K562 (cell line): ENCODE measurements around the gene NAGS. TPM values are rescaled to one million over a fixed set of nuclear protein-coding genes. Genes with fewer than 3 reads are reported as not detected.

Experiments
- ATAC-seq: fragments of 200-7000 bp; cut with Tn5 transposase; 3 replicates; pipeline ENCODE4 v1.9.1; 2020; ENCODE audit warnings: moderate library complexity
- BruUV-seq: library from RNA; stranded (reverse); fragments of 400-500 nt; replicated peaks from 2 replicates; lab custom pipeline; 2021; lab: Mats Ljungman, UMichigan
- CTCF ChIA-PET: fragments of 300-600 bp; formaldehyde crosslinking; extraction: SDS; loops from one replicate; lab custom pipeline; 2021; ENCODE audit warnings: low intra/inter-chr PET ratio; lab: Yijun Ruan, JAX
- POLR2A ChIA-PET: fragments of 300-600, 350-650 bp; sonication (Branson Sonifier 250); formaldehyde crosslinking; extraction: SDS; loops from one replicate; lab custom pipeline; 2021; ENCODE audit warnings: antibody characterized with exemption, inconsistent platforms; lab: Yijun Ruan, JAX
- DNase-seq, 4 experiments: peaks; one replicate each; pipeline versions ENCODE4 v3.0.0 to v3.0.0-alpha.2; 2011 to 2018; ENCODE audit warnings: low spot score in 3 of 4, mixed read lengths in 3 of 4; ENCODE audit errors: extremely low read depth in 1 of 4
- FAIRE-seq: peaks from 2 replicates; lab custom pipeline; 2011; peaks lifted over from hg19 to GRCh38; lab: Jason Lieb, UNC
- H2AFZ ChIP-seq: 2 replicates; pipeline ENCODE4 v1.6.0; 2011; ENCODE audit warnings: low read depth, low read length, control low read depth, inconsistent platforms
- H3K27ac ChIP-seq: fragments of 200-600 bp; 3 replicates; pipeline ENCODE4 v1.8.0; 2011; ENCODE audit warnings: low read depth, mild to moderate bottlenecking, control low read depth, inconsistent platforms, low read length, moderate library complexity, mixed read lengths; ENCODE audit errors: extremely low read depth
- H3K27me3 ChIP-seq, 2 experiments: fragments of 300-600 bp in 1 of 2; 2 replicates in 1 of 2; 3 replicates in 1 of 2; pipeline versions ENCODE4 v1.6.0 to v1.8.0; 2011; ENCODE audit warnings: inconsistent platforms in 2 of 2, low read length in 2 of 2, mild to moderate bottlenecking in 1 of 2, mixed read lengths in 1 of 2, moderate library complexity in 1 of 2; ENCODE audit not compliant: control insufficient read depth in 2 of 2, insufficient read depth in 2 of 2
- H3K36me3 ChIP-seq: fragments of 300-600 bp; 3 replicates; pipeline ENCODE4 v1.8.0; 2011; ENCODE audit warnings: mild to moderate bottlenecking, low read length, inconsistent platforms; ENCODE audit not compliant: control insufficient read depth, insufficient read depth
- H3K4me1 ChIP-seq, 2 experiments: fragments of 200-600 bp in 1 of 2; replicated peaks in 1 of 2; 2 replicates in 1 of 2; 3 replicates in 1 of 2; pipeline versions ENCODE4 v1.5.1 to v1.8.0; 2011; ENCODE audit warnings: inconsistent platforms in 2 of 2, low read length in 2 of 2, mild to moderate bottlenecking in 1 of 2, mixed read lengths in 1 of 2, moderate library complexity in 1 of 2; ENCODE audit not compliant: control insufficient read depth in 2 of 2, insufficient read depth in 2 of 2
- H3K4me2 ChIP-seq: 2 replicates; pipeline ENCODE4 v1.6.1; 2011; ENCODE audit warnings: low read length, control low read depth, inconsistent platforms, mixed read lengths; ENCODE audit not compliant: insufficient read depth
- H3K4me3 ChIP-seq: fragments of 200-600 bp; sonication (generic), shearing (Covaris generic); 2 replicates; pipeline ENCODE4 v1.5.1; 2016; ENCODE audit warnings: control low read depth, inconsistent platforms
- H3K79me2 ChIP-seq: fragments of 200-600 bp; 3 replicates; pipeline ENCODE4 v1.8.0; 2011; ENCODE audit warnings: low read length, inconsistent platforms; ENCODE audit not compliant: control insufficient read depth, insufficient read depth
- H3K9ac ChIP-seq, 2 experiments: 2 replicates each; pipeline versions ENCODE4 v1.6.0 to v1.6.1; 2011; ENCODE audit warnings: low read depth in 2 of 2, low read length in 2 of 2, control low read depth in 1 of 2, inconsistent platforms in 1 of 2, mild to moderate bottlenecking in 1 of 2, mixed read lengths in 1 of 2; ENCODE audit not compliant: insufficient read depth in 1 of 2
- H3K9me1 ChIP-seq: one replicate; pipeline ENCODE4 v1.6.0; 2011; ENCODE audit warnings: inconsistent platforms, mild to moderate bottlenecking, low read length, moderate library complexity; ENCODE audit not compliant: control insufficient read depth, insufficient read depth
- H3K9me3 ChIP-seq: replicated peaks from 2 replicates; pipeline ENCODE4 v1.5.1; 2011; ENCODE audit warnings: low read depth, low read length, inconsistent platforms; ENCODE audit not compliant: control insufficient read depth, insufficient read depth
- H4K20me1 ChIP-seq: replicated peaks from 2 replicates; pipeline ENCODE4 v1.6.1; 2011; ENCODE audit warnings: low read length, inconsistent platforms, mixed read lengths; ENCODE audit not compliant: control insufficient read depth, insufficient read depth
- ADNP ChIP-seq: fragments of 200-800 bp; sonication (Bioruptor generic); IDR thresholded peaks from 2 replicates; pipeline ENCODE4 v1.6.1; 2016; ENCODE audit warnings: missing genetic modification characterization, missing compliant biosample characterization
- CEBPG ChIP-seq, 3 experiments: fragments of 200-800 bp in 1 of 3; sonication (Bioruptor generic) in 1 of 3; sonication (generic) in 1 of 3; formaldehyde crosslinking in 1 of 3; IDR thresholded peaks in 2 of 3; conservative IDR thresholded peaks in 1 of 3; 2 replicates each; pipeline versions ENCODE4 v1.6.1 to v1.8.0; 2016 to 2022; ENCODE audit warnings: missing compliant biosample characterization in 2 of 3, missing genetic modification characterization in 2 of 3, mild to moderate bottlenecking in 1 of 3, missing genetic modification reagents in 1 of 3
- CHD4 ChIP-seq: fragments of 200-600 bp; sonication (generic); IDR thresholded peaks from 3 replicates; pipeline ENCODE4 v1.6.1; 2012; ENCODE audit warnings: low read depth, mild to moderate bottlenecking, mixed read lengths, low read length, inconsistent platforms; ENCODE audit not compliant: insufficient read depth, insufficient replicate concordance, poor library complexity, severe bottlenecking
- HDAC2 ChIP-seq: fragments of 450-650 bp; IDR thresholded peaks from 2 replicates; pipeline ENCODE4 v1.6.1; 2016; ENCODE audit warnings: mild to moderate bottlenecking
- WGBS: fragments of 100-300 bp; shearing (Covaris generic); methylation state at CpG from one replicate; pipeline ENCODE4 v1.1.6; 2016; ENCODE audit warnings: low coverage, mixed read lengths; ENCODE audit not compliant: insufficient coverage; ENCODE audit errors: missing lambda C conversion rate; 5-methylcytosine and 5-hydroxymethylcytosine counted together
- in situ Hi-C: fragments of 300-500 bp; cut with MboI; formaldehyde crosslinking; loops from 4 replicates; pipeline ENCODE4 v1.15.0; 2018; ENCODE audit warnings: inconsistent platforms, mixed read lengths
- intact Hi-C: fragments of 100-400 bp; cut with micrococcal nuclease; formaldehyde crosslinking; loops from 2 replicates; pipeline ENCODE4 v1.14.2; 2022
- polyA plus RNA-seq, 8 experiments: library from polyadenylated mRNA; depleted of rRNA in 4 of 8; stranded (reverse) in 5 of 8; unstranded in 3 of 8; fragments of >200 nt; fragmentation: Nextera tagmentation in 2 of 8; fragmentation: Illumina TruSeq in 1 of 8; extraction: Ambion mirVana in 2 of 8; extraction: Trizol in 1 of 8; gene quantifications; 2 replicates each; pipeline versions ENCODE4 v1.2.1 to v1.2.3, GENCODE V29; 2011 to 2014; ENCODE audit warnings: inconsistent platforms in 1 of 8, missing spikeins in 1 of 8
- total RNA-seq, 7 experiments: library from RNA; depleted of rRNA in 6 of 7; stranded (reverse); fragments of >200 nt in 6 of 7; fragmentation: Illumina TruSeq in 2 of 7; extraction: Trizol in 2 of 7; gene quantifications; 2 replicates each; pipeline versions ENCODE4 v1.2.1 to v1.2.3, GENCODE V29; 2011 to 2021; ENCODE audit warnings: low replicate concordance in 1 of 7
- TF ChIP-seq, protein P1 (sequence below): sonication (generic); formaldehyde crosslinking; IDR thresholded peaks from 2 replicates; pipeline ENCODE4 v1.8.0; 2022; ENCODE audit warnings: mild to moderate bottlenecking, low read depth, missing genetic modification reagents
- TF ChIP-seq, protein P2 (sequence below): sonication (generic); formaldehyde crosslinking; IDR thresholded peaks from 2 replicates; pipeline ENCODE4 v1.8.0; 2023; ENCODE audit warnings: missing genetic modification reagents, mild to moderate bottlenecking, borderline replicate concordance
- TF ChIP-seq, protein P3 (sequence below): sonication (generic); formaldehyde crosslinking; IDR thresholded peaks from 2 replicates; pipeline ENCODE4 v1.8.1; 2023; ENCODE audit warnings: missing genetic modification reagents, mild to moderate bottlenecking, borderline replicate concordance

Gene NAGS
- total and polyA plus RNA-seq, 9 of the 15 experiments (the other 6 are each of a cell fraction or from before 2014, with no cell fraction given) = not detected

DNA sequence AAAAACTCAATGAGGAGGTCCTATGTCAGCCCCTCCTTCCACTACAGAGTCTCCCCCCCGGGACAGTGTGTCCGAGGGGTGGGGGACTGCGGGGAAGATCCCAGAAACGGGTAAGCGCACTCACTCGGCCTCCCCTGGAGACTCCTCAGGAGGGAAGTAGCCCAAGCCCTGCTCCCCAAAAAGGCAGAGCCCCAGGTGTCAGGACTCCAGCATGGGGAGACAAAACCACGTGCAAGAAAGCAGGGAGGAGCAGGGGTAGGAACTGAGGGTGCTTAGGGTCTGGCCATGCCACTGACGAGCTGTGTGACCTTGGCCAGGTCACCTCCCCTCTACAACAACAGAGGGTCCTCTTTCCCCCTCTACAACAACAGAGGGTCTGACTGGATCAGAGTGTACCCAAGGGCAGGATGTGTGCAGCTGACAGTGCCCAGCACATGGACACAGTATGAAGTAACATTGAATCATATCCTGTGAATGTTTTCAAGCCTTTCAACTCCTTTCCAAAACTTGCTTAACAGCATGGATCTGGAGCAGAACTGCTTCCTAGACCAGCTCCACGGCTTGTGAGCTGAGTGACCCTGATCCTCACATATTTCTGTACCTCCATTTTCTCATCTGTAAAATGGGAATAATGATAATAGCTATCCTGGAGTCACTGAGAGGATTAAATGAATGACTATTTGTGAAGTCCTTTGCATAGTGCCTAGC lies 2.1 kb upstream of the NAGS start:
- intact Hi-C loops (no loop called here), in situ Hi-C loops (no loop called here)
- H3K36me3 ChIP-seq = no peaks in the 10 kb centered on the region
- DNase-seq = no peak
- H3K4me1 ChIP-seq = peaks cover 9 to 32% of the 10 kb centered on the region in 2 experiments
- POLR2A ChIA-PET = interaction anchor here (1.1 to 1.2 kb wide), 2 partner anchors 49 to 64 kb away, joined by 3 to 6 read pairs; partner anchors contain the start of genes LSM12 and PYY
- H4K20me1 ChIP-seq = peaks cover 3% of the 10 kb centered on the region; the same call in 1 of the 2 replicates
- no peak overlapping the region for H3K27ac ChIP-seq
- BruUV-seq = no TSS peak
- no peaks in the 10 kb centered on the region; a peak in 1 of 5 replicates for H3K27me3 ChIP-seq
- no peak overlapping the region for H3K4me3 ChIP-seq
- H2AFZ ChIP-seq = no peak overlapping the region
- 54% methylated on average over 9 of the region's 9 CpGs for WGBS
- no peak for ATAC-seq
- CTCF ChIA-PET = no interaction called here
- H3K9ac ChIP-seq = 0 out of 4 replicates have a peak overlapping the region, but pooled peaks of 1 of the 2 experiments have one; percentile 63
- no peak overlapping the region for H3K4me2 ChIP-seq
- H3K9me1 ChIP-seq = no peaks in the 10 kb centered on the region
- no peaks in the 10 kb centered on the region for H3K79me2 ChIP-seq
- FAIRE-seq = no peak
- no peaks in the 10 kb centered on the region for H3K9me3 ChIP-seq
- TF ChIP-seq CHD4 (peak; percentile 74), ADNP (tag) (peak; percentile 86), HDAC2 (peak; percentile 65; the same call in 1 of the 2 replicates), CEBPG (CRISPR knock-in tag; IDR thresholded peaks at IDR 0.05) (peak; percentile 32; the same call in 1 of the 2 replicates), CEBPG (tag; conservative IDR thresholded peaks at IDR 0.05 in 1 of 2, IDR thresholded peaks at IDR 0.05 in 1 of 2) (peak in 1 of 2 experiments; percentile 49; a peak in 1 of 4 replicates)
- TF ChIP-seq, protein P1, sequence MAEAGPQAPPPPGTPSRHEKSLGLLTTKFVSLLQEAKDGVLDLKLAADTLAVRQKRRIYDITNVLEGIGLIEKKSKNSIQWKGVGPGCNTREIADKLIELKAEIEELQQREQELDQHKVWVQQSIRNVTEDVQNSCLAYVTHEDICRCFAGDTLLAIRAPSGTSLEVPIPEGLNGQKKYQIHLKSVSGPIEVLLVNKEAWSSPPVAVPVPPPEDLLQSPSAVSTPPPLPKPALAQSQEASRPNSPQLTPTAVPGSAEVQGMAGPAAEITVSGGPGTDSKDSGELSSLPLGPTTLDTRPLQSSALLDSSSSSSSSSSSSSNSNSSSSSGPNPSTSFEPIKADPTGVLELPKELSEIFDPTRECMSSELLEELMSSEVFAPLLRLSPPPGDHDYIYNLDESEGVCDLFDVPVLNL (CRISPR knock-in tag) = no peak
- TF ChIP-seq, protein P2, sequence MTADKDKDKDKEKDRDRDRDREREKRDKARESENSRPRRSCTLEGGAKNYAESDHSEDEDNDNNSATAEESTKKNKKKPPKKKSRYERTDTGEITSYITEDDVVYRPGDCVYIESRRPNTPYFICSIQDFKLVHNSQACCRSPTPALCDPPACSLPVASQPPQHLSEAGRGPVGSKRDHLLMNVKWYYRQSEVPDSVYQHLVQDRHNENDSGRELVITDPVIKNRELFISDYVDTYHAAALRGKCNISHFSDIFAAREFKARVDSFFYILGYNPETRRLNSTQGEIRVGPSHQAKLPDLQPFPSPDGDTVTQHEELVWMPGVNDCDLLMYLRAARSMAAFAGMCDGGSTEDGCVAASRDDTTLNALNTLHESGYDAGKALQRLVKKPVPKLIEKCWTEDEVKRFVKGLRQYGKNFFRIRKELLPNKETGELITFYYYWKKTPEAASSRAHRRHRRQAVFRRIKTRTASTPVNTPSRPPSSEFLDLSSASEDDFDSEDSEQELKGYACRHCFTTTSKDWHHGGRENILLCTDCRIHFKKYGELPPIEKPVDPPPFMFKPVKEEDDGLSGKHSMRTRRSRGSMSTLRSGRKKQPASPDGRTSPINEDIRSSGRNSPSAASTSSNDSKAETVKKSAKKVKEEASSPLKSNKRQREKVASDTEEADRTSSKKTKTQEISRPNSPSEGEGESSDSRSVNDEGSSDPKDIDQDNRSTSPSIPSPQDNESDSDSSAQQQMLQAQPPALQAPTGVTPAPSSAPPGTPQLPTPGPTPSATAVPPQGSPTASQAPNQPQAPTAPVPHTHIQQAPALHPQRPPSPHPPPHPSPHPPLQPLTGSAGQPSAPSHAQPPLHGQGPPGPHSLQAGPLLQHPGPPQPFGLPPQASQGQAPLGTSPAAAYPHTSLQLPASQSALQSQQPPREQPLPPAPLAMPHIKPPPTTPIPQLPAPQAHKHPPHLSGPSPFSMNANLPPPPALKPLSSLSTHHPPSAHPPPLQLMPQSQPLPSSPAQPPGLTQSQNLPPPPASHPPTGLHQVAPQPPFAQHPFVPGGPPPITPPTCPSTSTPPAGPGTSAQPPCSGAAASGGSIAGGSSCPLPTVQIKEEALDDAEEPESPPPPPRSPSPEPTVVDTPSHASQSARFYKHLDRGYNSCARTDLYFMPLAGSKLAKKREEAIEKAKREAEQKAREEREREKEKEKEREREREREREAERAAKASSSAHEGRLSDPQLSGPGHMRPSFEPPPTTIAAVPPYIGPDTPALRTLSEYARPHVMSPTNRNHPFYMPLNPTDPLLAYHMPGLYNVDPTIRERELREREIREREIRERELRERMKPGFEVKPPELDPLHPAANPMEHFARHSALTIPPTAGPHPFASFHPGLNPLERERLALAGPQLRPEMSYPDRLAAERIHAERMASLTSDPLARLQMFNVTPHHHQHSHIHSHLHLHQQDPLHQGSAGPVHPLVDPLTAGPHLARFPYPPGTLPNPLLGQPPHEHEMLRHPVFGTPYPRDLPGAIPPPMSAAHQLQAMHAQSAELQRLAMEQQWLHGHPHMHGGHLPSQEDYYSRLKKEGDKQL (CRISPR knock-in tag) = no peak
- TF ChIP-seq, protein P3, sequence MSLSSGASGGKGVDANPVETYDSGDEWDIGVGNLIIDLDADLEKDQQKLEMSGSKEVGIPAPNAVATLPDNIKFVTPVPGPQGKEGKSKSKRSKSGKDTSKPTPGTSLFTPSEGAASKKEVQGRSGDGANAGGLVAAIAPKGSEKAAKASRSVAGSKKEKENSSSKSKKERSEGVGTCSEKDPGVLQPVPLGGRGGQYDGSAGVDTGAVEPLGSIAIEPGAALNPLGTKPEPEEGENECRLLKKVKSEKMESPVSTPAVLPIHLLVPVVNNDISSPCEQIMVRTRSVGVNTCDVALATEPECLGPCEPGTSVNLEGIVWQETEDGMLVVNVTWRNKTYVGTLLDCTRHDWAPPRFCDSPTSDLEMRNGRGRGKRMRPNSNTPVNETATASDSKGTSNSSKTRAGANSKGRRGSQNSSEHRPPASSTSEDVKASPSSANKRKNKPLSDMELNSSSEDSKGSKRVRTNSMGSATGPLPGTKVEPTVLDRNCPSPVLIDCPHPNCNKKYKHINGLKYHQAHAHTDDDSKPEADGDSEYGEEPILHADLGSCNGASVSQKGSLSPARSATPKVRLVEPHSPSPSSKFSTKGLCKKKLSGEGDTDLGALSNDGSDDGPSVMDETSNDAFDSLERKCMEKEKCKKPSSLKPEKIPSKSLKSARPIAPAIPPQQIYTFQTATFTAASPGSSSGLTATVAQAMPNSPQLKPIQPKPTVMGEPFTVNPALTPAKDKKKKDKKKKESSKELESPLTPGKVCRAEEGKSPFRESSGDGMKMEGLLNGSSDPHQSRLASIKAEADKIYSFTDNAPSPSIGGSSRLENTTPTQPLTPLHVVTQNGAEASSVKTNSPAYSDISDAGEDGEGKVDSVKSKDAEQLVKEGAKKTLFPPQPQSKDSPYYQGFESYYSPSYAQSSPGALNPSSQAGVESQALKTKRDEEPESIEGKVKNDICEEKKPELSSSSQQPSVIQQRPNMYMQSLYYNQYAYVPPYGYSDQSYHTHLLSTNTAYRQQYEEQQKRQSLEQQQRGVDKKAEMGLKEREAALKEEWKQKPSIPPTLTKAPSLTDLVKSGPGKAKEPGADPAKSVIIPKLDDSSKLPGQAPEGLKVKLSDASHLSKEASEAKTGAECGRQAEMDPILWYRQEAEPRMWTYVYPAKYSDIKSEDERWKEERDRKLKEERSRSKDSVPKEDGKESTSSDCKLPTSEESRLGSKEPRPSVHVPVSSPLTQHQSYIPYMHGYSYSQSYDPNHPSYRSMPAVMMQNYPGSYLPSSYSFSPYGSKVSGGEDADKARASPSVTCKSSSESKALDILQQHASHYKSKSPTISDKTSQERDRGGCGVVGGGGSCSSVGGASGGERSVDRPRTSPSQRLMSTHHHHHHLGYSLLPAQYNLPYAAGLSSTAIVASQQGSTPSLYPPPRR (CRISPR knock-in tag) = no peak
